Smooth muscle cell (in vitro differentiated cells): ENCODE data around the gene NDUFA3. TPM values are rescaled to one million over a fixed set of nuclear protein-coding genes. Genes with fewer than 3 reads are reported as not detected.

Experiments
- DNase-seq: peaks from one replicate; lab custom pipeline; 2025; ENCODE audit not compliant: unreplicated experiment; lab: John Stamatoyannopoulos, UW
- H2AFZ ChIP-seq: fragments of 200-600 bp; sonication (generic); 2 replicates; pipeline ENCODE4 v1.6.0; 2016; ENCODE audit warnings: antibody characterized with exemption, low read depth, mild to moderate bottlenecking
- H3F3A ChIP-seq: fragments of 200-600 bp; sonication (generic); 2 replicates; pipeline ENCODE4 v1.6.0; 2017; ENCODE audit warnings: antibody characterized with exemption, low read depth
- H3K27ac ChIP-seq: fragments of 200-600 bp; sonication (generic); 2 replicates; pipeline ENCODE4 v1.5.1; 2016; ENCODE audit warnings: low read depth, mild to moderate bottlenecking
- H3K27me3 ChIP-seq: fragments of 200-600 bp; sonication (generic); 2 replicates; pipeline ENCODE4 v1.6.1; 2016; ENCODE audit warnings: low read depth, mild to moderate bottlenecking
- H3K36me3 ChIP-seq: fragments of 200-600 bp; sonication (generic); 2 replicates; pipeline ENCODE4 v1.5.1; 2016; ENCODE audit warnings: low read depth
- H3K4me1 ChIP-seq: fragments of 200-600 bp; sonication (generic); 2 replicates; pipeline ENCODE4 v1.5.1; 2016; ENCODE audit warnings: low read depth
- H3K4me2 ChIP-seq: fragments of 200-600 bp; sonication (generic); 2 replicates; pipeline ENCODE4 v1.6.0; 2016; ENCODE audit warnings: mild to moderate bottlenecking
- H3K4me3 ChIP-seq: fragments of 200-600 bp; sonication (generic); 2 replicates; pipeline ENCODE4 v1.5.1; 2016; ENCODE audit warnings: mild to moderate bottlenecking
- H3K79me2 ChIP-seq: fragments of 200-600 bp; sonication (generic); 2 replicates; pipeline ENCODE4 v1.6.0; 2016; ENCODE audit warnings: low read depth, mild to moderate bottlenecking
- H3K9ac ChIP-seq: fragments of 200-600 bp; sonication (generic); 2 replicates; pipeline ENCODE4 v1.6.0; 2016; ENCODE audit warnings: low read depth
- H3K9me3 ChIP-seq: fragments of 200-600 bp; sonication (generic); replicated peaks from 2 replicates; pipeline ENCODE4 v1.5.1; 2016; ENCODE audit warnings: low read depth
- H4K20me1 ChIP-seq: fragments of 200-600 bp; sonication (generic); 2 replicates; pipeline ENCODE4 v1.6.0; 2016; ENCODE audit warnings: low read depth
- CTCF ChIP-seq: fragments of 200-600 bp; sonication (generic); IDR thresholded peaks from 2 replicates; pipeline ENCODE4 v1.5.1; 2017; ENCODE audit warnings: borderline replicate concordance, mild to moderate bottlenecking, antibody characterized with exemption; ENCODE audit not compliant: insufficient read depth, poor library complexity, severe bottlenecking
- WGBS: methylation state at CpG from one replicate; pipeline ENCODE4 v1.1.7; 2016; ENCODE audit warnings: low lambda C conversion rate; 5-methylcytosine and 5-hydroxymethylcytosine counted together
- polyA plus RNA-seq: library from polyadenylated mRNA; unstranded; fragments of >200 nt; fragmentation: Nextera tagmentation; extraction: Ambion mirVana; gene quantifications from 2 replicates; pipeline ENCODE4 v1.2.1, GENCODE V29; 2016
- total RNA-seq: library from RNA; depleted of rRNA; stranded (reverse); fragments of >200 nt; gene quantifications from 2 replicates; pipeline ENCODE4 v1.2.3, GENCODE V29; 2014

Gene NDUFA3
- total and polyA plus RNA-seq, 2 experiments from 2014 or later: 29.8 to 249 TPM

GRCh38 chr19:54107876-54108490 lies 5.3 kb downstream of the NDUFA3 start:
- Histone ChIP-seq H3K27me3 (no peaks in the 10 kb centered on the region), H3K4me2 (no peak overlapping the region), H3K27ac (no peak overlapping the region), H3K36me3 (no peaks in the 10 kb centered on the region), H3K9me3 (no peaks in the 10 kb centered on the region), H2AFZ (no peak overlapping the region), H3K4me1 (no peaks in the 10 kb centered on the region), H3F3A (no peaks in the 10 kb centered on the region), H4K20me1 (no peaks in the 10 kb centered on the region), H3K4me3 (no peak overlapping the region), H3K79me2 (peaks cover 16% of the 10 kb centered on the region), H3K9ac (no peak overlapping the region)
- WGBS: 96% methylated on average over 19 of the region's 21 CpGs
- no peak for DNase-seq
- no peak for TF ChIP-seq CTCF

GRCh38 chr19:54108496-54108895 lies 5.8 kb downstream of the NDUFA3 start:
- DNase-seq: no peak
- Histone ChIP-seq H3K9me3 (no peaks in the 10 kb centered on the region), H3K27me3 (no peaks in the 10 kb centered on the region), H3K4me3 (no peak overlapping the region), H3K4me2 (no peak overlapping the region), H3K4me1 (no peaks in the 10 kb centered on the region), H2AFZ (no peak overlapping the region), H4K20me1 (no peaks in the 10 kb centered on the region), H3F3A (no peaks in the 10 kb centered on the region), H3K9ac (no peak overlapping the region), H3K79me2 (peaks cover 12% of the 10 kb centered on the region), H3K27ac (no peak overlapping the region), H3K36me3 (no peaks in the 10 kb centered on the region)
- WGBS: 95% methylated on average over 7 of the region's 7 CpGs
- no peak for TF ChIP-seq CTCF

GRCh38 chr19:54109651-54110050 lies 7.0 kb downstream of the NDUFA3 start:
- peaks cover 5% of the 10 kb centered on the region for H3K4me1 ChIP-seq
- H3K27me3 ChIP-seq: no peaks in the 10 kb centered on the region
- no peak overlapping the region for H2AFZ ChIP-seq
- TF ChIP-seq CTCF: no peak
- H3K36me3 ChIP-seq: no peaks in the 10 kb centered on the region
- H3K9me3 ChIP-seq: no peaks in the 10 kb centered on the region
- peaks cover 12% of the 10 kb centered on the region for H3K79me2 ChIP-seq
- no peak overlapping the region for H3K9ac ChIP-seq
- H3K4me3 ChIP-seq: no peak overlapping the region
- DNase-seq: no peak
- WGBS: 94% methylated on average over 4 of the region's 6 CpGs
- H3K4me2 ChIP-seq: no peak overlapping the region
- H4K20me1 ChIP-seq: no peaks in the 10 kb centered on the region
- no peak overlapping the region for H3K27ac ChIP-seq
- no peaks in the 10 kb centered on the region for H3F3A ChIP-seq
